Duodenal mucosa (tissue), 2 donors: ENCODE data around the gene TLCD3A.
"Not testable (repeated sequence)": the region's sequence is repeated elsewhere in the genome, so short reads cannot be mapped to it uniquely, and the experiment has no call there.

Experiments
- H3K27ac ChIP-seq: one replicate; pipeline ENCODE4 v1.7.0; 2013; ENCODE audit warnings: low read depth, low read length
- H3K27me3 ChIP-seq, 2 donors: one replicate each; pipeline ENCODE4 v1.7.0; 2013; ENCODE audit warnings: low read length in 2 of 2, control low read depth in 1 of 2; ENCODE audit not compliant: insufficient read depth in 2 of 2, control insufficient read depth in 1 of 2
- H3K36me3 ChIP-seq, 2 donors: one replicate each; pipeline ENCODE4 v1.7.0; 2013; ENCODE audit warnings: low read length in 2 of 2, control low read depth in 1 of 2; ENCODE audit not compliant: insufficient read depth in 2 of 2, control insufficient read depth in 1 of 2
- H3K4me1 ChIP-seq, 2 donors: one replicate each; pipeline ENCODE4 v1.7.0; 2013; ENCODE audit warnings: low read length in 2 of 2, control low read depth in 1 of 2; ENCODE audit not compliant: insufficient read depth in 2 of 2, control insufficient read depth in 1 of 2
- H3K4me3 ChIP-seq, 2 donors: one replicate each; pipeline ENCODE4 v1.7.0; 2013; ENCODE audit warnings: low read length in 2 of 2, low read depth in 1 of 2
- H3K9ac ChIP-seq, 2 donors: one replicate each; pipeline ENCODE4 v1.7.0; 2013; ENCODE audit warnings: low read length in 2 of 2, low read depth in 1 of 2
- H3K9me3 ChIP-seq, 2 donors: one replicate each; pipeline ENCODE4 v1.7.0; 2013; ENCODE audit warnings: low read length in 2 of 2, control low read depth in 1 of 2; ENCODE audit not compliant: control insufficient read depth in 1 of 2

Gene TLCD3A

GRCh38 chr17:746783-747629 is 14.6 kb downstream of the TLCD3A start:
- Histone ChIP-seq H3K27ac (no peak overlapping the region), H3K36me3 (peaks cover 32 to 62% of the 10 kb centered on the region in 2 donors), H3K4me1 (peaks cover 12 to 19% of the 10 kb centered on the region in 2 donors), H3K27me3 (no peaks in the 10 kb centered on the region), H3K4me3 (no peak overlapping the region), H3K9me3 (no peaks in the 10 kb centered on the region), H3K9ac (no peak overlapping the region)

- Histone ChIP-seq H3K36me3 (peaks cover 28 to 47% of the 10 kb centered on the region in 2 donors), H3K4me1 (peaks cover 16 to 25% of the 10 kb centered on the region in 2 donors)
- H3K4me3 ChIP-seq, H3K9me3 ChIP-seq, H3K27me3 ChIP-seq, H3K27ac ChIP-seq, H3K9ac ChIP-seq: not testable (repeated sequence)
These were observed 16.2 kb downstream of the TLCD3A start for GRCh38 chr17:748604-749003.

- not testable (repeated sequence) for H3K9me3 ChIP-seq, H3K27me3 ChIP-seq, H3K4me3 ChIP-seq, H3K9ac ChIP-seq, H3K27ac ChIP-seq
- Histone ChIP-seq H3K4me1 (peaks cover 16 to 25% of the 10 kb centered on the region in 2 donors), H3K36me3 (peaks cover 22 to 40% of the 10 kb centered on the region in 2 donors)
These were observed 17.0 kb downstream of the TLCD3A start for GRCh38 chr17:749359-749758.

GRCh38 chr17:750431-751037 is 18.1 kb downstream of the TLCD3A start:
- H3K36me3 ChIP-seq: peaks cover 14 to 28% of the 10 kb centered on the region in 2 donors
- peak overlapping the region; percentile 44 to 77 for H3K9ac ChIP-seq
- peak overlapping the region; percentile 88 to 89 for H3K4me3 ChIP-seq
- H3K9me3 ChIP-seq: no peaks in the 10 kb centered on the region
- no peaks in the 10 kb centered on the region for H3K27me3 ChIP-seq
- no peak overlapping the region for H3K27ac ChIP-seq
- peaks cover 16 to 25% of the 10 kb centered on the region in 2 donors for H3K4me1 ChIP-seq

GRCh38 chr17:751269-752001 is 19.0 kb downstream of the TLCD3A start:
- peaks cover 12 to 19% of the 10 kb centered on the region in 2 donors for H3K36me3 ChIP-seq
- H3K4me3 ChIP-seq: peak overlapping the region; percentile 88 to 89
- peaks cover 16 to 25% of the 10 kb centered on the region in 2 donors for H3K4me1 ChIP-seq
- H3K9ac ChIP-seq: peak overlapping the region; percentile 77 to 85
- no peaks in the 10 kb centered on the region for H3K9me3 ChIP-seq
- H3K27ac ChIP-seq: peak overlapping the region; percentile 8
- no peaks in the 10 kb centered on the region for H3K27me3 ChIP-seq

- Histone ChIP-seq H3K27me3 (no peaks in the 10 kb centered on the region), H3K36me3 (peaks cover 12 to 19% of the 10 kb centered on the region in 2 donors), H3K4me1 (peaks cover 16 to 25% of the 10 kb centered on the region in 2 donors), H3K9ac (peak within 1 kb of the TSS; percentile 77 to 85), H3K4me3 (peak within 1 kb of the TSS; percentile 88 to 89), H3K9me3 (no peaks in the 10 kb centered on the region), H3K27ac (peak within 1 kb of the TSS; percentile 47)
These were observed 19.7 kb downstream of the TLCD3A start, which contains the start of gene GEMIN4 for GRCh38 chr17:752002-752619. Gene GEMIN4 (minus strand): TSS chr17:752264. CDS start chr17:752142, 122 bp downstream.

- Histone ChIP-seq H3K27me3 (no peaks in the 10 kb centered on the region), H3K27ac (no peak overlapping the region), H3K4me3 (peak overlapping the region; percentile 88 to 89), H3K4me1 (peaks cover 16 to 25% of the 10 kb centered on the region in 2 donors), H3K9ac (peak overlapping the region; percentile 77 to 85), H3K36me3 (peaks cover 9 to 15% of the 10 kb centered on the region in 2 donors), H3K9me3 (no peaks in the 10 kb centered on the region)
These were observed 20.3 kb downstream of the TLCD3A start for GRCh38 chr17:752620-753219.

- H3K27ac ChIP-seq: no peak overlapping the region
- H3K9me3 ChIP-seq: no peaks in the 10 kb centered on the region
- H3K4me3 ChIP-seq: no peak overlapping the region
- H3K9ac ChIP-seq: no peak overlapping the region
- peaks cover 16 to 25% of the 10 kb centered on the region in 2 donors for H3K4me1 ChIP-seq
- H3K36me3 ChIP-seq: peaks cover 12 to 13% of the 10 kb centered on the region in 2 donors
- no peaks in the 10 kb centered on the region for H3K27me3 ChIP-seq
These were observed 21.0 kb downstream of the TLCD3A start for GRCh38 chr17:753418-753817.

- H3K4me3 ChIP-seq, H3K9me3 ChIP-seq, H3K27me3 ChIP-seq, H3K9ac ChIP-seq, H3K27ac ChIP-seq: not testable (repeated sequence)
- Histone ChIP-seq H3K4me1 (peaks cover 15 to 19% of the 10 kb centered on the region in 2 donors), H3K36me3 (peaks cover 21 to 25% of the 10 kb centered on the region in 2 donors)
These were observed 23.0 kb downstream of the TLCD3A start for GRCh38 chr17:755319-755961.
